Naive thymus-derived CD8-positive, alpha-beta T cell (primary cell): ENCODE results near the gene NKAIN2. TPM values are rescaled to one million over a fixed set of nuclear protein-coding genes. Genes with fewer than 3 reads are reported as not detected.
"Not testable (repeated sequence)": the region's sequence is repeated elsewhere in the genome, so short reads cannot be mapped to it uniquely, and the experiment has no call there.

Source experiments
- ATAC-seq, 2 donors: fragments of 150-1000 bp; cut with Tn5 transposase in 1 of 2; sonication (Bioruptor Pico), chemical (Tn5 transposase) in 1 of 2; 1 replicate in 1 of 2; 2 replicates in 1 of 2; pipeline ENCODE4 v1.10.0; 2021; ENCODE audit warnings: mild to moderate bottlenecking in 2 of 2, moderate library complexity in 2 of 2
- POLR2A ChIA-PET: fragments of 350-600 bp; sonication (Branson Sonifier 250); formaldehyde crosslinking; loops from one replicate; lab custom pipeline; 2021; ENCODE audit warnings: antibody characterized with exemption; lab: Charles Lee
- DNase-seq, 10 donors: peaks; one replicate each; pipeline versions ENCODE4 v3.0.0 to v3.0.0-alpha.2; 2020 to 2022
- H3K27ac Mint-ChIP-seq, 10 donors: one replicate each; pipeline ENCODE4 v1.8.0; 2020 to 2022; ENCODE audit warnings: mild to moderate bottlenecking in 10 of 10, mixed read lengths in 10 of 10, moderate library complexity in 4 of 10, inconsistent platforms in 1 of 10
- H3K27me3 Mint-ChIP-seq, 5 donors: one replicate each; pipeline ENCODE4 v1.8.0; 2021 to 2022; ENCODE audit warnings: mixed read lengths in 5 of 5
- H3K36me3 Mint-ChIP-seq, 3 donors: one replicate each; pipeline ENCODE4 v1.8.0; 2020 to 2022; ENCODE audit warnings: mixed read lengths in 3 of 3, mild to moderate bottlenecking in 2 of 3, inconsistent platforms in 1 of 3
- H3K4me1 Mint-ChIP-seq, 4 donors: one replicate each; pipeline ENCODE4 v1.8.0; 2021 to 2022; ENCODE audit warnings: mixed read lengths in 4 of 4
- H3K4me3 Mint-ChIP-seq, 10 donors: one replicate each; pipeline ENCODE4 v1.8.0; 2020 to 2022; ENCODE audit warnings: mild to moderate bottlenecking in 10 of 10, mixed read lengths in 10 of 10, moderate library complexity in 6 of 10, inconsistent platforms in 1 of 10
- H3K9me3 Mint-ChIP-seq, 9 donors: one replicate each; pipeline ENCODE4 v1.8.0; 2020 to 2022; ENCODE audit warnings: mixed read lengths in 9 of 9, mild to moderate bottlenecking in 3 of 9, inconsistent platforms in 1 of 9, moderate library complexity in 1 of 9
- polyA plus RNA-seq, 3 donors: library from polyadenylated mRNA; unstranded; fragments of 300-500 nt; fragmentation: Illumina TruSeq; gene quantifications; one replicate each; pipeline ENCODE4 v1.2.3, GENCODE V29; 2021
- total RNA-seq, 8 experiments: library from RNA in 2 of 8; stranded (reverse) in 2 of 8; gene quantifications; one replicate each; pipeline ENCODE4 v1.2.3 and lab custom pipeline; 2021 to 2026

The NKAIN2 gene
- total and polyA plus RNA-seq, 5 experiments from 2014 or later: not detected

- DNase-seq (no peak), ATAC-seq (no peak)
- H3K27ac Mint-ChIP-seq: no peak overlapping the region
- no peak overlapping the region for H3K4me3 Mint-ChIP-seq
- no peaks in the 10 kb centered on the region for H3K4me1 Mint-ChIP-seq
- H3K36me3 Mint-ChIP-seq: no peaks in the 10 kb centered on the region
- H3K27me3 Mint-ChIP-seq: no peaks in the 10 kb centered on the region
- H3K9me3 Mint-ChIP-seq: peaks cover 0 to 6% (median 0%) of the 10 kb centered on the region in 9 donors
- POLR2A ChIA-PET: no interaction called here
These were observed 890.6 kb downstream of the NKAIN2 start for GRCh38 chr6:124694139-124694705.

GRCh38 chr6:124699038-124699437 lies 895.4 kb downstream of the NKAIN2 start:
- POLR2A ChIA-PET: no interaction called here
- H3K27me3 Mint-ChIP-seq: no peaks in the 10 kb centered on the region

GRCh38 chr6:124703541-124703940 lies 899.9 kb downstream of the NKAIN2 start:
- no peaks in the 10 kb centered on the region for H3K27me3 Mint-ChIP-seq
- no peak overlapping the region for H3K4me3 Mint-ChIP-seq

More at GRCh38 chr6:124699038-124699437, 895.4 kb downstream of the NKAIN2 start:
- no peak for DNase-seq
- H3K27ac Mint-ChIP-seq: no peak overlapping the region
- peaks cover 0 to 12% (median 0%) of the 10 kb centered on the region in 9 donors for H3K9me3 Mint-ChIP-seq
- no peaks in the 10 kb centered on the region for H3K4me1 Mint-ChIP-seq
- ATAC-seq: no peak
- H3K4me3 Mint-ChIP-seq: no peak overlapping the region
- H3K36me3 Mint-ChIP-seq: no peaks in the 10 kb centered on the region

GRCh38 chr6:124712532-124712931 lies 908.9 kb downstream of the NKAIN2 start:
- H3K27ac Mint-ChIP-seq, POLR2A ChIA-PET, H3K4me1 Mint-ChIP-seq, H3K9me3 Mint-ChIP-seq, H3K27me3 Mint-ChIP-seq, H3K36me3 Mint-ChIP-seq, ATAC-seq, H3K4me3 Mint-ChIP-seq, DNase-seq: not testable (repeated sequence)

More at GRCh38 chr6:124703541-124703940, 899.9 kb downstream of the NKAIN2 start:
- POLR2A ChIA-PET: no interaction called here
- H3K9me3 Mint-ChIP-seq: peaks cover 0 to 39% (median 0%) of the 10 kb centered on the region in 9 donors
- H3K4me1 Mint-ChIP-seq: no peaks in the 10 kb centered on the region
- no peak for DNase-seq
- no peak for ATAC-seq
- no peaks in the 10 kb centered on the region for H3K36me3 Mint-ChIP-seq
- no peak overlapping the region for H3K27ac Mint-ChIP-seq

GRCh38 chr6:124714728-124715127 lies 911.1 kb downstream of the NKAIN2 start:
- peaks cover 0 to 9% (median 0%) of the 10 kb centered on the region in 9 donors for H3K9me3 Mint-ChIP-seq
- POLR2A ChIA-PET: no interaction called here
- no peak overlapping the region for H3K27ac Mint-ChIP-seq
- no peak overlapping the region for H3K4me3 Mint-ChIP-seq
- H3K4me1 Mint-ChIP-seq: peaks cover 0 to 2% (median 0%) of the 10 kb centered on the region in 4 donors
- peaks cover 0 to 5% (median 0%) of the 10 kb centered on the region in 5 donors for H3K27me3 Mint-ChIP-seq
- ATAC-seq (no peak), DNase-seq (no peak)
- no peaks in the 10 kb centered on the region for H3K36me3 Mint-ChIP-seq

- DNase-seq (no peak), ATAC-seq (no peak)
- H3K27me3 Mint-ChIP-seq: peaks cover 0 to 6% (median 0%) of the 10 kb centered on the region in 5 donors
- H3K4me3 Mint-ChIP-seq: no peak overlapping the region
- no peak overlapping the region for H3K27ac Mint-ChIP-seq
- peaks cover 0 to 2% (median 0%) of the 10 kb centered on the region in 4 donors for H3K4me1 Mint-ChIP-seq
- POLR2A ChIA-PET: no interaction called here
- H3K9me3 Mint-ChIP-seq: peaks cover 0 to 9% (median 2%) of the 10 kb centered on the region in 9 donors
- H3K36me3 Mint-ChIP-seq: peaks cover 0 to 4% (median 0%) of the 10 kb centered on the region in 3 donors
These were observed 916.2 kb downstream of the NKAIN2 start for GRCh38 chr6:124719913-124720312.

GRCh38 chr6:124721331-124721730 lies 917.7 kb downstream of the NKAIN2 start:
- Mint-ChIP-seq H3K27ac (no peak overlapping the region), H3K9me3 (peaks cover 0 to 11% (median 2%) of the 10 kb centered on the region in 9 donors), H3K36me3 (peaks cover 0 to 4% (median 0%) of the 10 kb centered on the region in 3 donors), H3K27me3 (peaks cover 0 to 3% (median 0%) of the 10 kb centered on the region in 5 donors), H3K4me3 (no peak overlapping the region), H3K4me1 (no peaks in the 10 kb centered on the region)
- POLR2A ChIA-PET: no interaction called here
- no peak for DNase-seq
- ATAC-seq: no peak

GRCh38 chr6:124722141-124722878 lies 918.6 kb downstream of the NKAIN2 start:
- no peak for ATAC-seq
- H3K27me3 Mint-ChIP-seq: peaks cover 0 to 3% (median 0%) of the 10 kb centered on the region in 5 donors
- H3K9me3 Mint-ChIP-seq: peaks cover 0 to 11% (median 2%) of the 10 kb centered on the region in 9 donors
- H3K4me3 Mint-ChIP-seq: no peak overlapping the region
- no peak for DNase-seq
- POLR2A ChIA-PET: no interaction called here
- H3K27ac Mint-ChIP-seq: no peak overlapping the region
- no peaks in the 10 kb centered on the region for H3K4me1 Mint-ChIP-seq
- peaks cover 0 to 4% (median 0%) of the 10 kb centered on the region in 3 donors for H3K36me3 Mint-ChIP-seq

- Mint-ChIP-seq H3K4me1 (no peaks in the 10 kb centered on the region), H3K27ac (no peak overlapping the region), H3K27me3 (peaks cover 0 to 3% (median 0%) of the 10 kb centered on the region in 5 donors), H3K36me3 (peaks cover 0 to 4% (median 0%) of the 10 kb centered on the region in 3 donors), H3K9me3 (peaks cover 0 to 7% (median 2%) of the 10 kb centered on the region in 9 donors), H3K4me3 (no peak overlapping the region)
- POLR2A ChIA-PET: no interaction called here
- ATAC-seq: no peak
- DNase-seq: no peak
These were observed 920.0 kb downstream of the NKAIN2 start for GRCh38 chr6:124723671-124724070.

- H3K4me3 Mint-ChIP-seq, POLR2A ChIA-PET, ATAC-seq: not testable (repeated sequence)
These were observed 934.1 kb downstream of the NKAIN2 start for GRCh38 chr6:124737804-124738203.

GRCh38 chr6:124738482-124738881 lies 934.8 kb downstream of the NKAIN2 start:
- no peak for DNase-seq
- no peaks in the 10 kb centered on the region for H3K4me1 Mint-ChIP-seq
- no peaks in the 10 kb centered on the region for H3K36me3 Mint-ChIP-seq
- POLR2A ChIA-PET: no interaction called here
- no peak overlapping the region for H3K4me3 Mint-ChIP-seq
- H3K9me3 Mint-ChIP-seq: peaks cover 0 to 12% (median under 1%) of the 10 kb centered on the region in 9 donors
- no peaks in the 10 kb centered on the region for H3K27me3 Mint-ChIP-seq
- no peak overlapping the region for H3K27ac Mint-ChIP-seq
- ATAC-seq: no peak

More at GRCh38 chr6:124737804-124738203, 934.1 kb downstream of the NKAIN2 start:
- H3K27me3 Mint-ChIP-seq, H3K27ac Mint-ChIP-seq, H3K36me3 Mint-ChIP-seq, DNase-seq, H3K4me1 Mint-ChIP-seq: not testable (repeated sequence)
- peaks cover 1 to 19% (median 6%) of the 10 kb centered on the region in 9 donors for H3K9me3 Mint-ChIP-seq

- Mint-ChIP-seq H3K9me3 (peaks cover 0 to 7% (median 0%) of the 10 kb centered on the region in 9 donors), H3K36me3 (no peaks in the 10 kb centered on the region), H3K27me3 (no peaks in the 10 kb centered on the region), H3K4me3 (no peak overlapping the region), H3K27ac (no peak overlapping the region), H3K4me1 (no peaks in the 10 kb centered on the region)
- POLR2A ChIA-PET: no interaction called here
- ATAC-seq (no peak), DNase-seq (no peak)
These were observed 937.7 kb downstream of the NKAIN2 start for GRCh38 chr6:124741341-124741740.

- Mint-ChIP-seq H3K36me3 (no peaks in the 10 kb centered on the region), H3K9me3 (peaks cover 0 to 3% (median 0%) of the 10 kb centered on the region in 9 donors), H3K4me1 (no peaks in the 10 kb centered on the region), H3K27me3 (no peaks in the 10 kb centered on the region), H3K27ac (no peak overlapping the region), H3K4me3 (no peak overlapping the region)
- POLR2A ChIA-PET: no interaction called here
- DNase-seq (no peak), ATAC-seq (no peak)
These were observed 939.3 kb downstream of the NKAIN2 start for GRCh38 chr6:124742971-124743370.
